ENCODE data around the gene CDC42EP5.

DNA sequence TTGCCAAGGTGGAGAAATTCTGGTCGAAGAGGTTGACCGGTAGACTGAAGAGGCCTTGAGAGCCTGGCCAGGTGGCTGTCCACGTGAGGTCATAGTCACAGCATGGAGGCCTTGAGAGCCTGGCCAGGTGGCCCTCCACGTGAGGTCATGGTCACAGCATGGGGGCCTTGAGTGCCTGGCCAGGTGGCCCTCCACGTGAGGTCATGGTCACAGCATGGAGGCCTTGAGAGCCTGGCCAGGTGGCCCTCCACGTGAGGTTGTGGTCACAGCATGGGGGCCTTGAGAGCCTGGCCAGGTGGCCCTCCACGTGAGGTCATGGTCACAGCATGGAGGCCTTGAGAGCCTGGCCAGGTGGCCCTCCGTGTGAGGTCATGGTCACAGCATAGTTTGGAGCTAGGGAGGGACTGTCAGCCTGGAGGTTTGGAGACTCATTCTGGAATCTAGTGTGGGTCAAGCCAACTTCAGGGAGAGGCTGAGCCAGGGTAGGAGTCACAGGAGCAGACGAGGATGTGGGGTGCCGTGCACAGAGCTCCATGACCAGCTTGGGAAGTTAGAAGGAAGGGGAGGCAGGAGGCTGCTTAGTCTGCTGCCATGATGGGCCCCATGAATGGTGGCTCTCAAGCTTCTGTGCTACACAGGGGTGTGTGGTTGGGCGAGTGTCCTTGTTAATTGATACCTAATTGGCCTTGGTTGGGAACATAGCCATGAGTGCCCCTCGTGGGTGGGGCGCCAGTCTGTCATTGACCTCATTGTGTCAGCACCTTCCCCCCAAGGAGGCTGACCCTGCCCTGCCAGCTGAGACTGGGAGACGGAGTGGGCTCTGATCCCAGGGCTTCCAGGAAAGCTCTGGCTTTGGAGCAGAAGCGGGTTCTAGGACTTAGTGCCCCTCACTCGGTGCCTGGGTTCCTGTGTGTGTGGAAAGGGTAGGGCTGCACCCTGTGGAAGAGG lies 13.5 kb downstream of the CDC42EP5 start:
- TF ChIP-seq, protein P1, sequence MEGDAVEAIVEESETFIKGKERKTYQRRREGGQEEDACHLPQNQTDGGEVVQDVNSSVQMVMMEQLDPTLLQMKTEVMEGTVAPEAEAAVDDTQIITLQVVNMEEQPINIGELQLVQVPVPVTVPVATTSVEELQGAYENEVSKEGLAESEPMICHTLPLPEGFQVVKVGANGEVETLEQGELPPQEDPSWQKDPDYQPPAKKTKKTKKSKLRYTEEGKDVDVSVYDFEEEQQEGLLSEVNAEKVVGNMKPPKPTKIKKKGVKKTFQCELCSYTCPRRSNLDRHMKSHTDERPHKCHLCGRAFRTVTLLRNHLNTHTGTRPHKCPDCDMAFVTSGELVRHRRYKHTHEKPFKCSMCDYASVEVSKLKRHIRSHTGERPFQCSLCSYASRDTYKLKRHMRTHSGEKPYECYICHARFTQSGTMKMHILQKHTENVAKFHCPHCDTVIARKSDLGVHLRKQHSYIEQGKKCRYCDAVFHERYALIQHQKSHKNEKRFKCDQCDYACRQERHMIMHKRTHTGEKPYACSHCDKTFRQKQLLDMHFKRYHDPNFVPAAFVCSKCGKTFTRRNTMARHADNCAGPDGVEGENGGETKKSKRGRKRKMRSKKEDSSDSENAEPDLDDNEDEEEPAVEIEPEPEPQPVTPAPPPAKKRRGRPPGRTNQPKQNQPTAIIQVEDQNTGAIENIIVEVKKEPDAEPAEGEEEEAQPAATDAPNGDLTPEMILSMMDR (IDR thresholded peaks at IDR 0.05; ENCODE audit: insufficient read depth, low read depth, low read length) = no peak
- no peak for TF ChIP-seq EZH2 (IDR thresholded peaks at IDR 0.05; ENCODE audit: insufficient read depth, low read length)

Measured in astrocyte (in vitro differentiated cells and primary cell).